ENCODE measurements around the gene PRPF4. TPM values are rescaled to one million over a fixed set of nuclear protein-coding genes. Genes with fewer than 3 reads are reported as not detected.
A peak's percentile ranks its signal among the peaks of the same experiment; 100 is the strongest.

Gene PRPF4
- total and polyA plus RNA-seq, 4 donors, result 7.5 to 20.6 (median 17.3) TPM

DNA sequence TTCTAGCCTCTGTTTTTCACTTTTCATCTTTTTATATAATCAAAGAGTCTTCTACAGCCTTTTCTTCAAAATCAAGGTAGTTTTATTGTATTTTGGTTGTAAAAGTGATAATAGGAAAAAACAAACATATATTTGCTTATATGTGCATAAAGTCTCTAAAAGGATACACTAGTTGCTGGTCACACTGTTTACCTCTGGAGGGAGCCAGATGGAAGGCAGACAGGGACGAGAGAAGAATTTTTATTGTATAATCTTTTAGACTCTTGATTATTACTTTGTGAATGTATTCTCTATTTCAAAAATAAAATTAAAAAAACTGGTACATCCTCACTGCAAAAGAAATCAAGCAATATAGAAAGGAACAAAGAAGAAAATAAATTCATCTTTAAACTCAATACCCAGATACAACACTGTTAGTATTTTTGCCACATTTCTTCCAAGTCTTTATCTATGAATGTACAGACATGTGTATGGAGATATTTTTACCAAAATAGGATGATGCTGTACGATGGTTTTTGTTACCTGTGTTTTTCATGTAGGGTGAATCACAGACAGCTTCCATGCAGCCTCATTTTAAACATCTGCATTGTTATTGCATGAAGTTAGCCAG is 33.9 kb downstream of the PRPF4 start:
- no peaks in the 10 kb centered on the region for H3K36me3 ChIP-seq (ENCODE audit: control insufficient read depth in 4 of 4, insufficient read depth in 4 of 4, low read length in 4 of 4)

DNA sequence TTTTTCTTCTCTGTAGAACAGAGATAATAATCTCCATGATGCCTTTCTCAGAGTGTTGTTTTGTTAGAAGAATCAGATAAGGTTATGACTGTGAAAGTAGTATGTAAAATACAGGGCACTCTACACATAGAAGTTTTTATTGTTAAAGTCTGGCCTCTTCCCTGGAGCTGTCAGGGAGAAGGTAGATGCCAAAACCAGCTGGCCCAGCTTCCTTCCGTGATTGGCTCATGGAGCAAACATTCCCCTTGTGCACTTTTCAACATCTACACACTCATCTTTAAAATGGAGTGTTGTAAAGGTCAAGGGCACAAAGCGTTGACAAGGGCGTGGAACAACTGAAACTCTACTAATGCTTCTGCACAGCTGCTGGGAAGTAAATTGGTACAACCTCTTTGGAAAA is 35.1 kb downstream of the PRPF4 start:
- peaks cover 0 to 6% (median 1%) of the 10 kb centered on the region in 5 donors for H3K4me1 ChIP-seq (ENCODE audit: control insufficient read depth in 5 of 5, insufficient read depth in 5 of 5, low read length in 5 of 5)
- no peaks in the 10 kb centered on the region for H3K9me3 ChIP-seq (ENCODE audit: control insufficient read depth in 4 of 4, insufficient read depth in 3 of 4, low read length in 3 of 4)
- peak overlapping the region in 1 of 2 donors; percentile 35 for H3K27ac ChIP-seq (ENCODE audit: low read depth in 1 of 2, low read length in 1 of 2)
- ATAC-seq (ENCODE audit: insufficient read depth, low FRiP score) (no peak), DNase-seq (peak in 2 of 3 donors; percentile 2 to 14)
- TF ChIP-seq, protein P1, sequence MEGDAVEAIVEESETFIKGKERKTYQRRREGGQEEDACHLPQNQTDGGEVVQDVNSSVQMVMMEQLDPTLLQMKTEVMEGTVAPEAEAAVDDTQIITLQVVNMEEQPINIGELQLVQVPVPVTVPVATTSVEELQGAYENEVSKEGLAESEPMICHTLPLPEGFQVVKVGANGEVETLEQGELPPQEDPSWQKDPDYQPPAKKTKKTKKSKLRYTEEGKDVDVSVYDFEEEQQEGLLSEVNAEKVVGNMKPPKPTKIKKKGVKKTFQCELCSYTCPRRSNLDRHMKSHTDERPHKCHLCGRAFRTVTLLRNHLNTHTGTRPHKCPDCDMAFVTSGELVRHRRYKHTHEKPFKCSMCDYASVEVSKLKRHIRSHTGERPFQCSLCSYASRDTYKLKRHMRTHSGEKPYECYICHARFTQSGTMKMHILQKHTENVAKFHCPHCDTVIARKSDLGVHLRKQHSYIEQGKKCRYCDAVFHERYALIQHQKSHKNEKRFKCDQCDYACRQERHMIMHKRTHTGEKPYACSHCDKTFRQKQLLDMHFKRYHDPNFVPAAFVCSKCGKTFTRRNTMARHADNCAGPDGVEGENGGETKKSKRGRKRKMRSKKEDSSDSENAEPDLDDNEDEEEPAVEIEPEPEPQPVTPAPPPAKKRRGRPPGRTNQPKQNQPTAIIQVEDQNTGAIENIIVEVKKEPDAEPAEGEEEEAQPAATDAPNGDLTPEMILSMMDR (IDR thresholded peaks at IDR 0.05; ENCODE audit: control extremely low read depth, extremely low read depth), result no peak
- no peak overlapping the region for H3K4me3 ChIP-seq
- WGBS, 2 donors, result 49 to 76% methylated on average over 3 of the region's 3 CpGs
- no peaks in the 10 kb centered on the region for H3K27me3 ChIP-seq (ENCODE audit: control insufficient read depth in 3 of 3, insufficient read depth in 3 of 3, low read length in 2 of 3)
- no peak overlapping the region for H3K9ac ChIP-seq (ENCODE audit: insufficient read depth in 1 of 2, low read length in 2 of 2)
- no peaks in the 10 kb centered on the region for H3K36me3 ChIP-seq (ENCODE audit: control insufficient read depth in 4 of 4, insufficient read depth in 4 of 4, low read length in 4 of 4)

More for the DNA sequence above, 33.9 kb downstream of the PRPF4 start:
- H3K4me1 ChIP-seq (ENCODE audit: control insufficient read depth in 5 of 5, insufficient read depth in 5 of 5, low read length in 5 of 5), result peaks cover 0 to 6% (median 1%) of the 10 kb centered on the region in 5 donors
- ATAC-seq (ENCODE audit: insufficient read depth, low FRiP score), result no peak
- TF ChIP-seq, protein P1 (IDR thresholded peaks at IDR 0.05; ENCODE audit: control extremely low read depth, extremely low read depth), result no peak
- H3K4me3 ChIP-seq, result no peak overlapping the region
- H3K9ac ChIP-seq (ENCODE audit: insufficient read depth in 1 of 2, low read length in 2 of 2), result no peak overlapping the region
- no peaks in the 10 kb centered on the region for H3K27me3 ChIP-seq (ENCODE audit: control insufficient read depth in 3 of 3, insufficient read depth in 3 of 3, low read length in 2 of 3)
- no peak overlapping the region for H3K27ac ChIP-seq (ENCODE audit: low read depth in 1 of 2, low read length in 1 of 2)
- H3K9me3 ChIP-seq (ENCODE audit: control insufficient read depth in 4 of 4, insufficient read depth in 3 of 4, low read length in 3 of 4), result no peaks in the 10 kb centered on the region
- WGBS, 2 donors, result 12% methylated on average over 2 of the region's 2 CpGs
- peak in 2 of 3 donors; percentile 58 to 69 for DNase-seq

GRCh38 chr9:113311961-113312360 is 36.5 kb downstream of the PRPF4 start:
- WGBS, 2 donors, result 88 to 89% methylated on average over 3 of the region's 3 CpGs
- Histone ChIP-seq H3K27me3 (ENCODE audit: control insufficient read depth in 3 of 3, insufficient read depth in 3 of 3, low read length in 2 of 3) (no peaks in the 10 kb centered on the region), H3K9ac (ENCODE audit: insufficient read depth in 1 of 2, low read length in 2 of 2) (no peak overlapping the region), H3K36me3 (ENCODE audit: control insufficient read depth in 4 of 4, insufficient read depth in 4 of 4, low read length in 4 of 4) (no peaks in the 10 kb centered on the region), H3K4me3 (no peak overlapping the region), H3K9me3 (ENCODE audit: control insufficient read depth in 4 of 4, insufficient read depth in 3 of 4, low read length in 3 of 4) (no peaks in the 10 kb centered on the region), H3K27ac (ENCODE audit: low read depth in 1 of 2, low read length in 1 of 2) (no peak overlapping the region), H3K4me1 (ENCODE audit: control insufficient read depth in 5 of 5, insufficient read depth in 5 of 5, low read length in 5 of 5) (peaks cover 0 to 6% (median 1%) of the 10 kb centered on the region in 5 donors)
- TF ChIP-seq, protein P1 (IDR thresholded peaks at IDR 0.05; ENCODE audit: control extremely low read depth, extremely low read depth), result no peak
- ATAC-seq (ENCODE audit: insufficient read depth, low FRiP score), result no peak
- no peak for DNase-seq

DNA sequence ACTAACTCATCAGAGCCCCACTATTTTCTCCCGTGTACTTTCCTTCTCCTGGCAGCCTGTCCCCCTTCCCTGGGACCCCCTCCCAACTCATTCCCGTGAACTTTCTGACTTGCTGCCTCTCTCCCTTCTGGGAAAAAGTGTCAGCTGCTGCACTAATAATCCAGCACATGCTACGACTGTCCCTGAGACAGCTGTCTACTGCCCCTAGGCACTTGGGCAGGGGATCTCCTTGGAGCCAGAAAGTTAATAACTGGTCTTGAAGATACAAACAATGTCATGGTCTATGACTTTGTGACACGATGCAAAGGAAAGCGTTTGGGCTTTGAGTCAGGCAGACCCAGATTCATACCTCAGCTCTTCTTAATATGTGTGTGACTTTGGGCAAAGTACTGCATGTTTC is 37.8 kb downstream of the PRPF4 start:
- no peak for DNase-seq
- Histone ChIP-seq H3K4me1 (ENCODE audit: control insufficient read depth in 5 of 5, insufficient read depth in 5 of 5, low read length in 5 of 5) (peaks cover 0 to 6% (median 1%) of the 10 kb centered on the region in 5 donors), H3K27ac (ENCODE audit: low read depth in 1 of 2, low read length in 1 of 2) (no peak overlapping the region), H3K9me3 (ENCODE audit: control insufficient read depth in 4 of 4, insufficient read depth in 3 of 4, low read length in 3 of 4) (no peaks in the 10 kb centered on the region), H3K36me3 (ENCODE audit: control insufficient read depth in 4 of 4, insufficient read depth in 4 of 4, low read length in 4 of 4) (peaks cover 0 to 3% (median 0%) of the 10 kb centered on the region in 4 donors), H3K4me3 (no peak overlapping the region), H3K27me3 (ENCODE audit: control insufficient read depth in 3 of 3, insufficient read depth in 3 of 3, low read length in 2 of 3) (no peaks in the 10 kb centered on the region), H3K9ac (ENCODE audit: insufficient read depth in 1 of 2, low read length in 2 of 2) (no peak overlapping the region)
- TF ChIP-seq, protein P1 (IDR thresholded peaks at IDR 0.05; ENCODE audit: control extremely low read depth, extremely low read depth), result no peak
- WGBS, 2 donors, result 82 to 87% methylated on average over 5 of the region's 5 CpGs
- ATAC-seq (ENCODE audit: insufficient read depth, low FRiP score), result no peak

Data from lung (tissue), 12 donors.